RWPE2 (cell line): Measurements from ENCODE around the gene HCLS1.
"Not testable (repeated sequence)": the region's sequence is repeated elsewhere in the genome, so short reads cannot be mapped to it uniquely, and the experiment has no call there.

ENCODE experiments used
- ATAC-seq: fragments of 200-7000 bp; cut with Tn5 transposase; 3 replicates; pipeline ENCODE4 v1.9.1; 2021; ENCODE audit warnings: low read depth
- DNase-seq: peaks from one replicate; pipeline ENCODE4 v3.0.0-alpha.2; 2020; ENCODE audit warnings: low spot score
- H3K27ac ChIP-seq: fragments of 450-650 bp; 2 replicates; pipeline ENCODE4 v1.5.1; 2017; ENCODE audit warnings: mild to moderate bottlenecking; ENCODE audit not compliant: poor library complexity, severe bottlenecking
- H3K27me3 ChIP-seq: fragments of 250-450 bp; sonication (Bioruptor Pico); 2 replicates; pipeline ENCODE4 v1.5.1; 2021; ENCODE audit warnings: mild to moderate bottlenecking, moderate library complexity; ENCODE audit not compliant: insufficient read depth, poor library complexity, severe bottlenecking
- H3K36me3 ChIP-seq: fragments of 250-450 bp; sonication (Bioruptor Pico); 2 replicates; pipeline ENCODE4 v1.5.1; 2020; ENCODE audit warnings: low read depth, mild to moderate bottlenecking, moderate library complexity
- H3K4me1 ChIP-seq: fragments of 250-450 bp; sonication (Bioruptor Pico); 2 replicates; pipeline ENCODE4 v1.5.1; 2021; ENCODE audit warnings: mild to moderate bottlenecking, moderate library complexity; ENCODE audit not compliant: insufficient read depth, poor library complexity, severe bottlenecking
- H3K4me3 ChIP-seq: fragments of 250-450 bp; sonication (Bioruptor Pico); 2 replicates; pipeline ENCODE4 v1.5.1; 2021; ENCODE audit warnings: mild to moderate bottlenecking, moderate library complexity; ENCODE audit not compliant: severe bottlenecking
- H3K9me3 ChIP-seq: fragments of 250-450 bp; sonication (Bioruptor Pico); 2 replicates; pipeline ENCODE4 v1.5.1; 2021; ENCODE audit warnings: mild to moderate bottlenecking, moderate library complexity; ENCODE audit not compliant: severe bottlenecking
- TF ChIP-seq, protein P1 (sequence below): fragments of 450-650 bp; IDR thresholded peaks from one replicate; pipeline ENCODE4 v1.5.1; 2017; ENCODE audit warnings: mild to moderate bottlenecking, moderate library complexity; ENCODE audit not compliant: poor library complexity, severe bottlenecking

Gene HCLS1

DNA sequence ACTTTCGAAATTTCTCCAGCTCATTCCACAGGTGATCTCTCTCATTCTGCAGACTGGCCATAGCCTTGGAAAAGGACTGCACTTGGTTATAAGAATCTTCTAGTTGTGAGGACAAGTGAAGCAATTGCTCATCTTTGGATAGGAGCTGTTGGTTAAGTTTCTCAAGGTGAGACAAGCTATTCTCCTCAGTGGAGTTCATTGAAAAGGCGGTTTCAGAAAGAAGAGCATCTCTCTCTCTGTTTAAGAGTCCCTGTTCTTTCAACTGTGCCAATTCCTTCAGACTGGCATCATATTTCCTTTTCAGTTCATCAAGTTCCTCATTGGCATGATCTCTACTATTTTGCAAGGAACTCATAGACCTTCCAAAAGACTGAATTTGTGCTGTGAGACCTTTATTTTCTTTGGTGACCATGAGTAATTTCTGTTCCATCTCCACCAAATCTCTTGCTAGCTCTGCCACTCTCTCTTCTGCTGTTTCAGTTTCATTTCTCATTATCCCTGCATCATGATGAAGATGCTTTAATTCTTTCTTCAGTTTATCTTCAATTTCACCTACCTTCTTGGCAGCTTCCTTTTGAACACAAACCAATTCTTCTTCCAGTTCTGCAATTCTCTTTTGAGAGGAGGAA is 30.2 kb upstream of the HCLS1 start:
- ATAC-seq, result no peak
- DNase-seq, result no peak
- Histone ChIP-seq H3K9me3 (no peaks in the 10 kb centered on the region), H3K4me1 (no peaks in the 10 kb centered on the region), H3K36me3 (peaks cover 47% of the 10 kb centered on the region), H3K27ac (no peak overlapping the region), H3K27me3 (no peaks in the 10 kb centered on the region), H3K4me3 (no peak overlapping the region)
- TF ChIP-seq, protein P1, sequence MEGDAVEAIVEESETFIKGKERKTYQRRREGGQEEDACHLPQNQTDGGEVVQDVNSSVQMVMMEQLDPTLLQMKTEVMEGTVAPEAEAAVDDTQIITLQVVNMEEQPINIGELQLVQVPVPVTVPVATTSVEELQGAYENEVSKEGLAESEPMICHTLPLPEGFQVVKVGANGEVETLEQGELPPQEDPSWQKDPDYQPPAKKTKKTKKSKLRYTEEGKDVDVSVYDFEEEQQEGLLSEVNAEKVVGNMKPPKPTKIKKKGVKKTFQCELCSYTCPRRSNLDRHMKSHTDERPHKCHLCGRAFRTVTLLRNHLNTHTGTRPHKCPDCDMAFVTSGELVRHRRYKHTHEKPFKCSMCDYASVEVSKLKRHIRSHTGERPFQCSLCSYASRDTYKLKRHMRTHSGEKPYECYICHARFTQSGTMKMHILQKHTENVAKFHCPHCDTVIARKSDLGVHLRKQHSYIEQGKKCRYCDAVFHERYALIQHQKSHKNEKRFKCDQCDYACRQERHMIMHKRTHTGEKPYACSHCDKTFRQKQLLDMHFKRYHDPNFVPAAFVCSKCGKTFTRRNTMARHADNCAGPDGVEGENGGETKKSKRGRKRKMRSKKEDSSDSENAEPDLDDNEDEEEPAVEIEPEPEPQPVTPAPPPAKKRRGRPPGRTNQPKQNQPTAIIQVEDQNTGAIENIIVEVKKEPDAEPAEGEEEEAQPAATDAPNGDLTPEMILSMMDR, result no peak

DNA sequence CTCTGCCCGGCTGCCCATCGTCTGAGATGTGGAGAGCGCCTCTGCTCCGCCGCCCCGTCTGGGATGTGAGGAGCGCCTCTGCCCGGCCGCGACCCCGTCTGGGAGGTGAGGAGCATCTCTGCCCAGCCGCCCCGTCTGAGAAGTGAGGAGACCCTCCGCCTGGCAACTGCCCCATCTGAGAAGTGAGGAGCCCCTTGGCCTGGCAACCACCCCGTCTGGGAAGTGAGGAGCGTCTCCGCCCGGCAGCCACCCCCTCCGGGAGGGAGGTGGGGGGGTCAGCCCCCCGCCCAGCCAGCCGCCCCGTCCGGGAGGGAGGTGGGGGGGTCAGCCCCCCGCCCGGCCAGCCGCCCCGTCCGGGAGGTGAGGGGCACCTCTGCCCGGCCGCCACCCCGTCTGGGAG is 28.0 kb upstream of the HCLS1 start:
- not testable (repeated sequence) for H3K27me3 ChIP-seq, H3K9me3 ChIP-seq, H3K4me3 ChIP-seq, ATAC-seq, H3K27ac ChIP-seq, DNase-seq, H3K4me1 ChIP-seq
- H3K36me3 ChIP-seq, result peaks cover 64% of the 10 kb centered on the region

DNA sequence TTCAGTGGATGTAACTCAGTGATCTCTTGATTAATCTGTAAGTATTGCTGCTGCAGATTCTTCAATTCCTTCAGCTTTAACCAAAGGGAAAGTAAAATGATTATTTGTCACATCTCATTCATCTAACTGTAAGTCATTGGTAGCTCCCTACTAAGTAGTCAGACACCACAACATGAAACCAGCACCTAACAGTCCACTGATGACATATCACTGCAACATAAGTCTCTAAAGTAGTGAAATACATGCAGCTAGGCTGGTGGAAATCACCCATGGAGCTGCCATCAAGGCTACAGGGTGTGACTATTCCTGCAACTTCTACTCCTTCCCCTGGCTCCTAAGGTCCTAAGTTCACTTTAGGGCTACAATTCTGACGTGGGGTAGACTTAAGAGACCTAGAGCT is 21.1 kb upstream of the HCLS1 start:
- Histone ChIP-seq H3K36me3 (peaks cover 86% of the 10 kb centered on the region), H3K27me3 (no peaks in the 10 kb centered on the region), H3K9me3 (peaks cover 3% of the 10 kb centered on the region), H3K4me1 (no peaks in the 10 kb centered on the region), H3K4me3 (no peak overlapping the region), H3K27ac (no peak overlapping the region)
- ATAC-seq, result no peak
- no peak for DNase-seq
- TF ChIP-seq, protein P1, result no peak

DNA sequence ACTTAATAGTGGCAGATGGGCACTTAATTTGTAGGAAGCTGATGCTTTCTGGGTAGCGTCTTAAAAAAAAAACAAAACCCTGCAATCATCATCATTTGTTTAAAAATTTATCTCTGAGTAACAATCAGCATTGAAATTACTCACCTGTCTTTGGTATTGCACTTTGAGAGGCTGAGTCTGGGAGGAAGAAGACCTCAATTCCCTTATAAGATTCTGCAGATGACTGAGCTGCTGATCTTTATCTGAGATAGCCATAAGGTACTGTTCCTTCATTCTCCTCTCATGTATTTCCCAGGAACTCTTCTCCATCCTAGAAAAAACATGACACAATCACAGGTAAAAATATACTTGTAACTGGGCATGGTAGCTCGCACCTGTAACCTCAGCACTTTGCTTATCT is 16.4 kb upstream of the HCLS1 start:
- Histone ChIP-seq H3K9me3 (no peaks in the 10 kb centered on the region), H3K27ac (no peak overlapping the region), H3K36me3 (peaks cover 91% of the 10 kb centered on the region), H3K27me3 (no peaks in the 10 kb centered on the region), H3K4me1 (no peaks in the 10 kb centered on the region), H3K4me3 (no peak overlapping the region)
- TF ChIP-seq, protein P1, result no peak
- no peak for ATAC-seq
- no peak for DNase-seq

DNA sequence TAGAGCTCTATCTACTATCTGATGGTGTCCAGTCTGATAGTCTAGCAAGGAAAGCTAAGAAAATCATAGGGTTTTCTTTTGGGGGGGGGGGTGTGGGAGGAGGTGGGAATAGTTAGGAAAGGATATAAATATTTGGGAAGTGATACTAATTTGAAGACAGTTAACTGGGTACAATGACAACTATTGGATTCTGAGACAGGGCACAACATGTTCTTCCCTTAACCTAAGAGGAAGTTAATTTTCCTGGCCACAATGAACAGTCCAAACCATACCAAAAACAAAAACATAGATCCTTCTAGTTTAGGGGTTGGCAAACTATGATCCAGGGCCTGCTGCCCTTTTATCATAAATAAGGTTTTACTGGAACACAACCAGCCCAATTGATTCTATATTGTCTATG is 10.0 kb upstream of the HCLS1 start:
- Histone ChIP-seq H3K4me1 (no peaks in the 10 kb centered on the region), H3K4me3 (no peak overlapping the region), H3K27me3 (no peaks in the 10 kb centered on the region), H3K9me3 (no peaks in the 10 kb centered on the region), H3K27ac (no peak overlapping the region), H3K36me3 (peaks cover 82% of the 10 kb centered on the region)
- ATAC-seq (no peak), DNase-seq (no peak)
- TF ChIP-seq, protein P1, result no peak
